HG02943 (cell line): ENCODE results near the gene SPINT4.
"Not testable (repeated sequence)": the region's sequence is repeated elsewhere in the genome, so short reads cannot be mapped to it uniquely, and the experiment has no call there.

Experiments
- ATAC-seq: cut with Tn5 transposase; IDR thresholded peaks from one replicate; pipeline ENCODE4 v1.9.1; 2021; ENCODE audit warnings: mild to moderate bottlenecking, low read depth, moderate library complexity; ENCODE audit not compliant: unreplicated experiment

SPINT4 gene

DNA sequence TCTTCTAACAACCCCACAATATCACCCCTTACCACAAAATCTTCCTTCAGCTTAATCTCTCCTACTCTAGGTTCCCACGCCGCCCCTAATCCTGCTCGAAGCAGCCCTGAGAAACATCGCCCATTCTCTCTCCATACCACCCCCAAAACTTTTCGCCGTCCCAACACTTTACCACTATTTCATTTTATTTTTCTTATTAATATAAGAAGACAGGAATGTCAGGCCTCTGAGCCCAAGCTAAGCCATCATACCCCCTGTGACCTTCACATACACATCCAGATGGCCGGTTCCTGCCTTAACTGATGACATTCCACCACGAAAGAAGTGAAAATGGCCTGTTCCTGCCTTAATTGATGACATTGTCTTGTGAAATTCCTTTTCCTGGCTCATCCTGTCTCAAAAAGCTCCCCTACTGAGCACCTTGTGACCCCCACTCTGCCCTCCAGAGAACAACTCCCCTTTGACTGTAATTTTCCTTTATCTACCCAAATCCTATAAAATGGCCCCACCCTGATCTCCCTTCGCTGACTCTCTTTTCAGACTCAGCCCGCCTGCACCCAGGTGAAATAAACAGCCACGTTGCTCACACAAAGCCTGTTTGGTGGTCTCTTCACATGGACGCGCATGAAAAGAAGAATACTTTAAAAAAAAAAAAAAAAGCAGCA lies 42.6 kb downstream of the SPINT4 start:
- ATAC-seq = not testable (repeated sequence)

- no peak for ATAC-seq
These were observed 43.2 kb downstream of the SPINT4 start for GRCh38 chr20:45765307-45765875.

GRCh38 chr20:45765980-45766379 lies 43.8 kb downstream of the SPINT4 start:
- ATAC-seq = no peak

DNA sequence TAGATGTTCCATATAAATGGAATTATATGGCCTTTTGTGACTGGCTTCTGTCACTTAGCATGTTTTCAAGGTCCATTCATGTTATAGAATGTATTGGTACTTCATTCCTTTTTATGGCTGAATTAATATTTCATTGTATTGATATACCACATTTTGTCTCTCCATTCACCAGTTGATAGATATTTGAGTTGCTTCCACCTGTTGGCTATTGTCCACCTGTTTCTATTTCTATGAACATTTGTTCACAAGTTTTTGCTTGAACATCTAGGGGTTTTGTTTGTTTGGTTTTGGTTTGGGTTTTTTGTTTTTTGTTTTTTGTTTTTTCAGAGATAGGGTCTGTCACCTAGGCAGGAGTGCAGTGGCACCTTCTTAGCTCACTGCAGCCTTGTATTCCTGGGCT lies 46.3 kb downstream of the SPINT4 start:
- ATAC-seq = no peak

DNA sequence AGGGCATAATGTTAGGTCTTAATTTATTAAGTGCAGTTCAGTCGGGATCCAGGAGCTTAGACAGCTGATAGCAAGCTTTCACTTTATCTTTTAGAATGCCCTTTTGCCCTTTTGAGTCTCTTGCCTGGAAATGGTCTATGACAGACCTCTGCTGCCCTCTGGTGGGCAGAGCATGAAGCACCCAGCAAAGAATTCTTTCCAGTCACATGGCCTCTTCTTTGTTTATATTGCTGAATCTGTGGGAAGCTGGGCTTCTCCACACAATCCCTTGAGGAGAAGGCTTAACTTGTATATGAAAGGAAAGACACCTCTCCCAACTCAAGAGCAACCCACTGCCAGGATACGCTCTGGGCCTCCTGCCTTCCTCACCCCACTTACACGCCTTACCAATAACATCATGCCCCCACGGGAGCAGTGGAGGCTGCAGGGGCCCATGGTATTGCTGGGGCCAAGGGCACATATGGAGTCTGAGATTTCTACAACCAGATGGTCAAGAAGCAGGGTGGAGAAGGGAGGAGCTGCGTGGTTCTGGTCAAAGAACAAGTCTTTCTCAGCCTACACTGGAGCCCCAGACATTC lies 49.1 kb downstream of the SPINT4 start:
- no peak for ATAC-seq

- no peak for ATAC-seq
These were observed 50.5 kb downstream of the SPINT4 start for GRCh38 chr20:45772693-45773092.

GRCh38 chr20:45774945-45775344 lies 52.8 kb downstream of the SPINT4 start:
- no peak for ATAC-seq

- ATAC-seq = no peak
These were observed 53.3 kb downstream of the SPINT4 start for GRCh38 chr20:45775411-45775810.
